GM18519 (cell line): ENCODE measurements around the gene RGS8.
"Not testable (repeated sequence)": the region's sequence is repeated elsewhere in the genome, so short reads cannot be mapped to it uniquely, and the experiment has no call there.

Source experiments
- ATAC-seq: cut with Tn5 transposase; IDR thresholded peaks from one replicate; pipeline ENCODE4 v1.9.1; 2021; ENCODE audit warnings: mild to moderate bottlenecking, moderate library complexity; ENCODE audit not compliant: unreplicated experiment, low FRiP score

Gene RGS8

DNA sequence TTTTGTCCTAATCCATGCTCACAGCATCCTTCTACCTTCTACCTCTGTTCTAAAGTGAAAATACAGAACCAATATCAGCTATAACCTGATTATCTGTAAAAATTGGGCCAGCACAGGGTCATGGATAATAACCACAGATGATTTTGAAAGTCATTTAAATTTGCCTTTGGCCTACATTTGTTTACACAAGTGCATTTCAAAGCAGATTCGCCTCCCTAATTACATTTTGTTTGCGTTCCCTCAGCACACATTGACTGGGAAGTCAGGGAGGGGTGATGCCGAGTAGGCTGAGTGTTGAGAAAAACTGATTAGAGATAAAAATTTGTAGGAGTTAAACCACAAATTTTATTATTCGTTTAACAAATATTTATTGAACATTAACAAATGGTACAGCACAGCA lies 19.2 kb upstream of the RGS8 start:
- no peak for ATAC-seq

DNA sequence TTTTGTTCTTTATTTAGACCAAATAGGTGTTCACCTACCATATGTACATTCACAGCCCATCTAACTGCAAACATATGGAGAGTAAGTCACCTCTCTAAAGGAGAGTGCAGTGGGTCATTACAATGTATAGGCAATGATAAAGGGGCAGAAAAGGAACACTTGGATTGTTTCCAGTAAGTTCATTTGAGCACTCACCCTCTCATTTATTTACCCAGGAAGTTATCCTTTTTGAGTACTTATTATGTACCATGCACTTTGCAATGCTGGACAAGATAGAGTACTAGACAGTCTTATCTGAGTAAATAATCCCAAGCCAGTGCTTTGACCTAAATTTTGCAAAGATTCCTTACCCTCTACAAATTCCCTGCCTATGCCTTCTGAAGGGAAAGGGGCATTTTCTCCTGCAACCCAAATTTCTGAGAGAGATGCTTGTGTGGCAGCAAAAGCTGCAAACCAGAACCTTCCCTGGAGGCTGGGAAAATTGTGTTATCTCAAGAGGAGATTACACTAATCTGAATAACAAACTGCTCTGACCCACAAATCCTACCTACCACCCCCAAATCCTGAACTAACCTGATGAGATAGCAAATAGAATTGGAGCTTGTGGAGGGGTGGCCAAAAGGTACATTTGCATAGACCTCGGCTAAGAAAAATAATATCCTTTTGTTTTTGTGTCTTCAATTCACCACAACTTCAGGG lies 18.6 kb upstream of the RGS8 start:
- ATAC-seq = no peak

DNA sequence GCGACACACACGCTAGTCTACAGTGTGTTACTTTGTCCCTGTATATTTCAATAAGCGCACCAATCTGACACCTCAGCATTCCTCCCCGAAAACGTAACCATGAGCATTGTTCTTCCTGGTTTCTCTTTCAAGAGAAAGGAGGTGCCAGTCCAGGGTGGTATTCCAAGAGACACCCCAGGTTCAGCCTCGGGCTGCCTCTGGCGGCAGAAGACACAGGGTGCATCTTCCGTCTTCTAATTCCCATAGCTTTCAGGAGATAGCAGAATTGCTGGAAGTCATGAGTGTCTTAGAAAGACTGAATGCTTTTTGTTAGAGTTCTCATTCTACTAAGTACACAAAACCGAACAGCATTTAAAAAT lies 15.9 kb upstream of the RGS8 start:
- no peak for ATAC-seq

DNA sequence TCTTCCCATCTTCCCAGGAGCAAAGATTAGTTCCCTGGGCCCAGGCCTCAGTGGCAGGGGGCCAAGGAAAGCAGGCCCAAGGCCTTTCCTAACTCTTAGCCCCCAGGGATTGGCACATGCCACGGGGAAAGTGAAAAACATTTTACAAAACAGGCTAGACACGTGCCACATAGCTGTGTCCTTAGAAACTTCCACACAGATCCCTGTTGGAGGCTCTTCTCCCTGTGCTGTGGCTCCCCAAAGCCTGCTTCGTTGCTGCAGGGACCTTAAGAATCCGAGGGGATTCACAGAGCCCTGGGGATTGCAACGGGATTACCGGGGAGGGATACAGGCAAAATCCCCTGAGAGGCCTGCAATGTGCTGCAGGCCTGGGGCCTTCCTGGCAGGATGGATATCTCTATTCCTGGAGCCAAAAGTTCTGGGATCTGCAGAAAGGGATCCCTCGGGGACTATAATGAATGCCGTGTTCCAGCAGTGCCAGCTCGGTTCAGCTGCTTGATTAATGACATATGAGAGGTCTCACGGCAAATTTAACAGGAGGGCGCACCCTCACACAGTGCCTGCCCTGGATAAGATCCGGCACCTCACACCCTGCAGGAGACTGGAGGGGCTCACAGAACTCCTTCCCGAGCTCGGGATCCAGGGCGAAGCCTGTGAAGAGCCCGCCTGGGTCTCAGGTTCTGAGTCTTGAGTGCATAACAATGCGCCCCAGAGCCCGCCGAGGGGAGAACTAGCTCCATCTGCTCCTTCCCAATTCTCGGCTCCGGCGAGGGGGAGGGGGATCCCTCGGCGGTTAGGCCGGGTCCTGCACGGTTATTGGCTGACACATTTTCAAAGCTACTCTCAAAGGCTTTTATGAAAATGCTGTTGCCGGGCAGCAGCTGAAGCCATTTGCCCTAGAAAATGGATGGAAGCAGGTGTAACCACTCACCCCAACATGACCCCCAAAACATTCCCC lies 15.3 kb upstream of the RGS8 start:
- no peak for ATAC-seq

DNA sequence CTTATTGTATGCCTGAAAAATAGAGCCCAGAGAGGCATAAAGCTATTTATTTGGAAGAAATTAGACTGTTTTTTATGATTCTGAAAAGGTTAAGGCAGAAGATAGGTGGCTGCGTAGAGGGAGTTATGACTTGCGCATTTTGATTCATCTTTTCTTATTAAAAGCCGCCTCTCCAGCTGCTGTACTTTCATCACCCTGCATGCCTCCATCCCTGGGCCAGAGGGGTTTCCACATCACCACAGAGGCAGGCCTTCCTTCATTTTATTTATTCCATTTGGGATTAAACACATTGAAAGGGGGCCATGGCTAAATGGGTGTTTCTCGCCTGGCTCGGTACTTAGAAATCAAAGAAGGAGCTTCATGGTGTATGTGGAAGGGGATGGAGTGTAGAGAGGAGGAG lies 14.6 kb upstream of the RGS8 start:
- no peak for ATAC-seq

DNA sequence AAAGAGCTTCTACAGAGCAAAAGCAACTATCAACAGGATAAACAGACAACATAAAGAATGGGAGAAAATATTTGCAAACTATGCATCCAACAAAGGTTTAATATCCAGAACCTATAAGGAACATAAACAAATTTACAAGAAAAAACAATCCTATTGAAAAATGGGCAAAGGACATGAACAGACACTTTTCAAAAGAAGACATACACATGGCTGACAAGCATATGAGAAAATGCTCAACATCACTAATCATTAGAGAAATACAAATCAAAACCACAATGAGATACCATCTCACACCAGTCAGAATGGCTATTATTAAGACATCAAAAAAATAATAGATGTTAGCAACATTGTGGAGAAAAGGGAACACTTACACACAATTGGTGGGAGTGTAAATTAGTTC lies 8.8 kb upstream of the RGS8 start:
- not testable (repeated sequence) for ATAC-seq

DNA sequence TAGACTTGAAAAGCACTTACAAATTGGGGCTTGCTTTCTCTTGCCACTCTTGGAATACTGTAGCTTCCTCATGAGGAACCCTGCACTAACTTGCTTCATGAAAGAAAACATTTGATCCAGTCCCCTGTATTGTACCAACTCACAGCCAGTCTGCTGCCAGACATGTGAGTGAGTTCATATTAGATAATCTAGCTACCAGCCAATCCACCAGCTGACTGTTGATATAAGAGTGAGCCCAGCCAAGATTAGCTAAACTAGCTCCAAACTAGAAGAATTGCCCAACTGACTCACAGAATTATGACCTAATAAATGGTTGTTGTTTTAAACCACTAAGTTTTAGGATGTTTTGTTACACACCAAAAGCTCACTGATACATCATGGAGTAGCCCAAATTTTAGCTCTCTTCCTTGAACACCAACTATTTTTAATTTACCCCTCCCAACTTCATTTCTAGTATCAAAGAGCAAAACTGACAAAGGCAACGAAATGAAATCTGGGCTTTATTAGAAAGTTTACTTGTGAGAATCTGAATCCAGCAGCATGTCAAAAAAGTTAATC lies 6.6 kb upstream of the RGS8 start:
- ATAC-seq = no peak

DNA sequence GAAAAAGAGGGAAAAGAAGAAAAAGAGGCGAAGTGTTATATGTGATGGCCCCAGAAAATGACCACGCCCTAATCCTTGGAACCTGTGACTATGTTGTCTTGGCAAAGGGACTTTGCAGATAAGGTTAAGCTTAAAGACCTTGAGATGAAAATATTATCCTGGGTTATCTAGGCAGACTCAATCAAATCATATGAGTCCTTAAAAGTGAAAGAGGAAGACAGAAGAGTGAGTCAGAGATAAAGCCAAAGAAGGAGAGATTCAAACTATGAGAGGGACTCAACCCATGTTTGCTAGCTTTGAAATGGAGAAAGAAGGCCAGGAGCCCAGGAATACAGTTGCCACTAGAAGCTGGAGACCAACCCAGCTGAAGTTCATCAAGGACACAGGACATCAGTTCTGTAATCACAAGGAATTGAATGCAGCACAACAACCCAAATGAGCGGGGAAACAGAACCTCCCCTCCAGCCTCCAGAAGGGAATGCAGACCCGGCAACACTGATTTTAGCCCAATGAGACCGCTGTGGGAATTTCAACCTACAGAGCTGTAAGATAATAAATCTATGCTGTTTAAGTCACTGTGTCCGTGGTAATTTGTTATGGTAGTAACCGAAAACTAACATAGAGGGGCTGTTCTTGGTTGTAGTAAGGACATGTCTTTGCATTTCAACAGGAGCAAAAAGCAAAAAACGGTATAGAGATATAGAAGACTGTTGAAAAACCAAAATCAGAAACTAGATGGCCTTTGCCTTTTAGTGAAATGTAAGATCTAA lies 4.2 kb upstream of the RGS8 start:
- no peak for ATAC-seq

DNA sequence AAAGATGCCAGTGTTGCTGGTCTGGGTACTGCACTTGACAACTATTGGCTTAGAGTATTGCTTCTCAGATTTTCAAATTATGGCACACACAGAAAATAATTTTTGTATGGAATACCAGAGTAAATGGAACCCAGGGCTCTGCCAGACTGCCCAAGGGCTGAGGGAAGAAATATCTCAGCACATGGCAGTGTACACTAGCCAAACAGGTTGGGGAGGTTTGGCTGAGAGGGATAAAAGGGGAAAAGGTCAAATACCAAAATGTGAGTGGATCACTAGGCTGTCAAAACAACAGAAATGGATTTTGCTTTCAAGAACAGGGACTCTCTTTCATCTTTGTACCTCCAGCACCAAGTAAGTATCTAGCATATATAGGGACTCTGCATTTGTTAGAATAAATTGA lies 3.0 kb upstream of the RGS8 start:
- ATAC-seq = no peak

DNA sequence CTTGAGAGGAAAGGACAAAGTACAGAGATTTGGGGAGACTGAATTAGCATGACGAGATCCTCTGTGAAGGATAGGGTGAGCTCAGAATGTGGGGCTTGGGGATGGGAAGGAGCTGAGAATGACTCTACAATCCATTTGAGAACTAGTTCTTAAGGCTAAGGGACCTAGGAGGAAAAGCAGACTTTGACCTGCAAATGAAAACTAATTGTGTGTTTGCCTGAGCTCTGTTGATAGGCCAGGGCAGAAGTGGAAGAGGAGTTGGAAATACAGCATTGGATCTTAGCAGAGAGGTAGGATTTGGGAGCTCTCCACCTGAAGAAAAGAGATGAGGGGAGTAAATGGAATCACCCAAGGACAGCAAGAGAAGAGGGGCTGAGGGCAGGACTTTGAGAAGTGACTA lies 2.1 kb upstream of the RGS8 start:
- ATAC-seq = no peak

DNA sequence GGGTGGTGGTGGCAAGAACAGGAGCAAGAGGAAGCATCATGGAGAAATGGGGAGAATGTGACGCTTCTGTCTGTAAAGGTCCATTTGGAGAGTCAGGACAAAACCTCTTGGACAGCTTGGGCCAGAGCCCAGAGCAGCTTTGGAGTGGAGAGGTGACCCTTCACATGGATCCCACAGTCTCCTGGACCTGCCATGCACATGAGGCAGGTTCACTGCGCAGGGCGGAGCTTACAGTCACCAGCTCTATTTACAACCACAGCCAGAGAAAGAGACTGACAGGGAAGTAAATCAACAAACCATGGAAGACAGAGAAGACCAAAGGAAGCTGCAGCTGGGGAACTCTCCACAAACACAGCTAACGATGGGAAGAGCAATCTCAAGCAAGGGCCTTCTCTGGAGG lies 828 bp upstream of the RGS8 start:
- ATAC-seq = no peak

DNA sequence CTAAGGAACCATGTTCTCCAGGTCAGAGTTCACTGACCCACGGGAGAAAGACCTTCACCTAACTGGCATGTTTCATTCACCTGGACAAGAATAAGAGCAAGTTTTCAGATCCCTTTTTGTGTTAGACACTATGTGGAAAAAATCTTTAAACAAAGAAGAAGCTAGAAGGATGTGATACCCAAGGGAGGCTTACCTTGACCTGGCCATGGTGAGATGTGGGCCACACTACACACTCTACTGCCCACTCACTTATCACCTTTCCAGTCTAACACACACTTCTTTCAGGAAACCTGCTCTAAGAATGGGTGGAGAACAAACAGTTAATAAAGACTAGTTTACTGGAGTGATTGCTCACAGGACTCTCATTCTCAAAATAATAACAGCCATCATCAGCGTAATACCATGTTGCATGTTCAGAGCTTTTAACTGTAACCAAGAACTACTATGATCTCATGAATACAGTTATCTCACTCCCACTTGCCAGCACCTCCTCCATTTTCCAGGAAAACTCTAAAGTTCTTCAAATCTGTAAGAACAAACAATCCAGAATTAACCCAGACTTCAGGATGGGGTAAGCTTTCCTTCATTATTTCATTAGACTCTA lies 1.4 kb downstream of the RGS8 start:
- ATAC-seq = no peak

DNA sequence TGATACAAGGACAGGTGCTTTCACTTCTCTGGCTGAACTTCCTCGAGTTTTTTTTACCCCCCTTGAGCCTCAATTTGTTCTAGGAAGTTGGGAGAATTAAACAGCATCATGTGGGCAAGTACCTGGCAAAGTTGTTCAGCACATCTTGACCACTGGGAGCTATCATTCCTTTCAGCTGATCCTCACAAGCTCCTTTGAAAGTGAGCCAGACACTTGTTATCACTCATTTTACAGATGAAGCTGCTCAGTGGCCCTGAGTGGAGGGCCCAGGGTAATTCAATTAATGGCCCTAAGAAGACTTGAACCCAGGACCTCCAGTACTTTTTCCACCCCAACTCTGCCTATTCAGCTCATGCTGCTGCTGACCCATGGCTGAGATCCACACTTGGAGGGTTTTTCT lies 2.0 kb downstream of the RGS8 start:
- ATAC-seq = no peak

DNA sequence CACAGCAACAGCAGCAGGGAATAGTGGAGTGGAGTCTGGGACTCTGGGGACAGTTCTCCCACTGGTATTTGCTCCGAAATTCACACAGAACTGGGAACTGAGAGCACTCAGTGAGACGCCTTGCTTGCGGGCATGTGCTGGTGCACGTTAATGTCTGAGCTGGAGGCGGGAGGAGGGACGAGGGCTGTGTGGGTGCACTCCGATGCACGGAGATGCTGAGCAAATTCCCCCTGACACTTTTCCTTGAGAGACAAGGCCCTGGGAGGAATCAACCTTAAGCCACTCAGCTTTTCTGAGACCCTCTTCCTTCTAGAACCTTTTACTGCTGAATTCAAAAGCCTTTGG lies 2.8 kb downstream of the RGS8 start:
- ATAC-seq = no peak

DNA sequence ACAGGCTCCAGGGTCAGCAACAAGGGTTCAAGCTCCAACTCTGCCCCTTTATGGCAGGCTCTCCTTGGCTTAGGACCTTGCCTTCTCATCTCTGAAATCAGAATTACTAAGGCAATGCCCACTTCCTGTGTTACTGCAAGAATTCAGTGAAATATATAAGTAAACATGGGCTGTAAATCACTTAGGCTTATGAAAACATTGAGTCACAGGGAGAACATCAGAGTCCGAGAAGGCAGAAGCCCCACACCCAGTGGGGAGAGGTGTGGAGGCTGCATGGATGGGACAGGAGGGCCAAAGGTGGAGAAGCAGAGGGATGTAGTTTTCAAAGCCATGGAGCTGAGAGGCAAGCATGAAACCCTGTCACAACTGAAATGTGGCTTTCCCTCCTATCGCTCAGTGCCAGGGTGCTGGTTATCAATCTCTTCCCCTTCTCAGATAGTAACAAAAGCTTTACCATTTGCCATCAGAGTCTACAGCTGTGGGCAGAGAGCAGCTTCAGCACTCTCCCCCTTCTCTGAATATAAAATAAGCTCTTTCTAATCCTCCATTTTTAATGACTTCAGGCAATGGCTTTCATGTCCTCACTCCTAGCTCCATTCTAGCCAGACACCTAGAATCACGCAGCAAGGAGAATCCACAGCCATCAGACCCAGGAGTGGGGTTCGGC lies 3.4 kb downstream of the RGS8 start:
- ATAC-seq = no peak

DNA sequence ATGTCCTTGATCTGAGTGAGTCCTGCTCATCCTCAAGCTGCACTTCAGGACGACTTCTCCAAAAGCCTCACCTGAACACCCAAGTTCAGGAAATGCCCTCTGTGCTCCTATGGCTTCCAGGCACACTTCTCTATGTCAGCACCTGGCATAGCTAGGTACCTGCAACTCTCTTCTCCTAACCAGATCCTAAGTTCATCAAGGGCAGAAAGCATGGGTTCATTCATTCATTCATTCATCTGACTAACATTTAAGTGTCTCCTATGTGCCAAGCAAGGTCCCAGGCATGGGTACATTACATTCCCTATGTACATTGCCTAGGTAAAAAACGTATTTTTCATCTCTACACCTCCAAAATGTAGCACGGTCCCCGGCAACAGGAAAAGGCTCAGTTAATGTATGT lies 4.0 kb downstream of the RGS8 start:
- ATAC-seq = no peak

DNA sequence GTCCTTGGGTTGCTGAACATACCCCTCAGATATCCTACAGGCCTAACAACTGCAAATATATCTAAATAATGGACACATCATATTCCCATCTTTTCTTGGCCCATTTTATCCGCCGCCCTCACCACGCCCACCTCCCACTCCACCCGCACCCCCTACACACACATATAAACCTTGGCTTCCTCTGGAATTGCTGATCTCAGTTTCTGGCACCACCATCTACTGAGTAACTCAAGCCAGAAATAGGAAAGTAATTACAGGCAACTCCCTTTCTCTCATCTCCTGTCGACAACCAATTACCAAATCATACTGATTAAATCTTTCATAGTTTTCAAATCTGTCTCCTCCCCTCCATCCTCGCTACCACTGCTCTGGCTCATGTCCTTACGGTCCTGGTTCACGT lies 4.7 kb downstream of the RGS8 start:
- no peak for ATAC-seq

DNA sequence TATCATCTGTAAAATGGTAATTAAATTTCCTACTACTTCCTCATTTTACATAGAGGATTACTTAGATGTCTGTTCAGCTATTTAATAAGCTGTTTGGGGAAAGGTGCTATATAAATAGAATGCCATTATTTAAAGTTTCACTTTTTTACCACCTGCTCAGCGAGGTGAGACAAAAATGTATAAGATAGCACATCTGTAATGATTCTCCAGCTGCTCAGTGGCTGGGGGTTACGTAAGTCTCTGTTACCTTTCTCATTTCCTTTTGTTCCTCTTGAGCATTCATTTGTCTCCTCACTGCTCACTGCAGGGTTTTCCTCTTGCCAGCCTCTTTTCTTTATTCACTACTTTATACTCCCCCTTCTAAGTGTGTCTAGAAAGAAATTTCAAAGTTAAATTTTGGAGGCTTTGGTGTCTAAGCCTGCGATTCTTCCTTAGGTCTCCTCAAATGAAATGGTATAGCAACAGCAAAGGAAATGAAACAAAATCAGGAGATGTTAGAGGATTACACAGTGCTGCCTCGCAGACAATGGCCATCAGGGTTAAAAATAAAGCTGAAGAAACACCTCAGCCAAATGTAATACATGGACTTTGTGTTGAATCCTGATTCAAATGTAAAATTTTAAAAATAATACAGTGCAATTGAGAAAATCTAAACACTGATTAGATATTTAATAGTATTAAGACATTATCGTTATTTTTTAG lies 6.8 kb downstream of the RGS8 start:
- peak; percentile 88 for ATAC-seq

DNA sequence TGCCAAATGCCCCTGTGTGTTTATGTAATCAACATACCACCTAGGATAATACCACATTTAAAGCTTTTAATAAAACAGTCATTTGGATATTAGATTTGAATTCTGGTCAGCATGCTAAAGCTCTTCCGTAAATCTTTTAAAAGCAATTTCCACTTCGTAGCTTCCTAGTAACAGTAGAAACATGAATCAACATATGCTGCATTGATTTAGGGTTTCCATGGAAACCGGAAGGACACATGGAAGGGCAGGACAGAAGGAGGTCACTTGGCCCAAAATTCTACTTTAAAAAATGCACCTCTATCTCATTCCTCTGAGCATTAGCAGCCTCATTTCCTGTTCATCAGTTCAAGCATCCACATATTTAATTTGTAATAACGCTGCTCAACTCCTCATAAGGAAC lies 8.1 kb downstream of the RGS8 start:
- ATAC-seq = no peak
